Measurements from ENCODE around the gene MUC4. TPM values are rescaled to one million over a fixed set of nuclear protein-coding genes. Genes with fewer than 3 reads are reported as not detected.

The MUC4 gene
- polyA plus RNA-seq, 1 of the 3 experiments (the other 2 are of a cell fraction) = 0.07 TPM

DNA sequence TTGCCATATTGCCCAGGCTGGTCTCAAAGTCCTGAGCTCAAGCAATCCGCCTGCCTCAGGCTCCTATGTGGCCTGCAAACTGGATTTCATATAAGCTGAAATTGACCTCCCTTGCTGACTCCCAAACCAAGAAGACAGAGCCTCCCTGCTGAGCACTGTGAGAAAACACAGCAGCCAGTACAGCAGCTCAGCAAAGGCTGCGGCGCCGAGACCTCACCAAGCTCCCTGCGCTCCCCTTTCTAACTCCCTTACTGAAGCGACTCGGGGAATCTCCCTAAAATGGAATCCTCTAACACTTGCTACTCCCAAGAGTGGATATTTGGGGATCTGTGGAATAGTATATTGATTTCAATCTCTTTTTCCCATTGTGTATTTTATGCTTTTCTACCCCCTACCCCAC, 56.3 kb downstream of the MUC4 start:
- Histone ChIP-seq H3K27ac (ENCODE audit: low read depth in 2 of 2, low read length in 1 of 2) (no peak overlapping the region), H3K9me2 (no peaks in the 10 kb centered on the region), H3F3A (replicated peaks; ENCODE audit: insufficient read depth) (no peaks in the 10 kb centered on the region), H4K20me1 (ENCODE audit: insufficient read depth) (no peaks in the 10 kb centered on the region), H3K27me3 (ENCODE audit: insufficient read depth) (peaks cover 26% of the 10 kb centered on the region; the same call in 1 of the 2 replicates), H2AFZ (ENCODE audit: low read depth) (no peak overlapping the region), H3K9me3 (no peaks in the 10 kb centered on the region), H3K36me3 (replicated peaks in 1 of 2; ENCODE audit: control insufficient read depth in 1 of 2, insufficient read depth in 2 of 2, low read length in 1 of 2) (no peaks in the 10 kb centered on the region), H3K79me2 (ENCODE audit: insufficient read depth) (no peaks in the 10 kb centered on the region), H3K4me3 (ENCODE audit: low read depth in 2 of 2, low read length in 1 of 2) (no peak overlapping the region), H3K9ac (no peak overlapping the region), H3K4me1 (ENCODE audit: control insufficient read depth in 1 of 2, insufficient read depth in 2 of 2, low read depth in 1 of 2, low read length in 1 of 2) (peaks cover 0 to 13% of the 10 kb centered on the region in 2 experiments; a peak in 1 of 4 replicates), H3K4me2 (no peak overlapping the region)
- POLR2A ChIA-PET = no interaction called here
- CTCF ChIA-PET = interaction anchor here (0.7 to 1.5 kb wide), 2 partner anchors 19 to 96 kb away, joined by 3 read pairs; no protein-coding TSS in a partner anchor
- no peak for DNase-seq
- WGBS (ENCODE audit: low lambda C conversion rate) = 85% methylated on average over 5 of the region's 7 CpGs
- TF ChIP-seq NRF1 (IDR thresholded peaks at IDR 0.05; ENCODE audit: low read depth, low read length) (no peak), NFIC (IDR thresholded peaks at IDR 0.05; ENCODE audit: borderline replicate concordance) (no peak), RXRA (IDR thresholded peaks at IDR 0.05; ENCODE audit: borderline replicate concordance, low read depth) (no peak), EZH2phosphoT487 (IDR thresholded peaks at IDR 0.05; ENCODE audit: borderline replicate concordance, low read depth) (no peak), GATA2 (CRISPR knock-in tag; IDR thresholded peaks at IDR 0.05) (no peak), RAD21 (IDR thresholded peaks at IDR 0.05; ENCODE audit: low read length) (no peak), RCOR1 (IDR thresholded peaks at IDR 0.05; ENCODE audit: low read length) (no peak), TAF1 (IDR thresholded peaks at IDR 0.05; ENCODE audit: borderline replicate concordance, low read depth, low read length) (no peak), RFX5 (IDR thresholded peaks at IDR 0.05; ENCODE audit: low read length) (no peak), FOXJ3 (CRISPR knock-in tag; IDR thresholded peaks at IDR 0.05) (no peak), FOSL2 (IDR thresholded peaks at IDR 0.05; ENCODE audit: borderline replicate concordance, low read depth) (no peak), GABPA (IDR thresholded peaks at IDR 0.05; ENCODE audit: low read depth) (no peak), SIN3A (IDR thresholded peaks at IDR 0.05; ENCODE audit: borderline replicate concordance, low read depth, low read length) (no peak), FOXM1 (IDR thresholded peaks at IDR 0.05; ENCODE audit: low read depth) (no peak), CHD2 (IDR thresholded peaks at IDR 0.05; ENCODE audit: low read length, partially characterized antibody) (no peak)
- TF ChIP-seq, protein P1, sequence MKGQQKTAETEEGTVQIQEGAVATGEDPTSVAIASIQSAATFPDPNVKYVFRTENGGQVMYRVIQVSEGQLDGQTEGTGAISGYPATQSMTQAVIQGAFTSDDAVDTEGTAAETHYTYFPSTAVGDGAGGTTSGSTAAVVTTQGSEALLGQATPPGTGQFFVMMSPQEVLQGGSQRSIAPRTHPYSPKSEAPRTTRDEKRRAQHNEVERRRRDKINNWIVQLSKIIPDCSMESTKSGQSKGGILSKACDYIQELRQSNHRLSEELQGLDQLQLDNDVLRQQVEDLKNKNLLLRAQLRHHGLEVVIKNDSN (IDR thresholded peaks at IDR 0.05; ENCODE audit: borderline replicate concordance, low read depth) = no peak
- TF ChIP-seq, protein P2, sequence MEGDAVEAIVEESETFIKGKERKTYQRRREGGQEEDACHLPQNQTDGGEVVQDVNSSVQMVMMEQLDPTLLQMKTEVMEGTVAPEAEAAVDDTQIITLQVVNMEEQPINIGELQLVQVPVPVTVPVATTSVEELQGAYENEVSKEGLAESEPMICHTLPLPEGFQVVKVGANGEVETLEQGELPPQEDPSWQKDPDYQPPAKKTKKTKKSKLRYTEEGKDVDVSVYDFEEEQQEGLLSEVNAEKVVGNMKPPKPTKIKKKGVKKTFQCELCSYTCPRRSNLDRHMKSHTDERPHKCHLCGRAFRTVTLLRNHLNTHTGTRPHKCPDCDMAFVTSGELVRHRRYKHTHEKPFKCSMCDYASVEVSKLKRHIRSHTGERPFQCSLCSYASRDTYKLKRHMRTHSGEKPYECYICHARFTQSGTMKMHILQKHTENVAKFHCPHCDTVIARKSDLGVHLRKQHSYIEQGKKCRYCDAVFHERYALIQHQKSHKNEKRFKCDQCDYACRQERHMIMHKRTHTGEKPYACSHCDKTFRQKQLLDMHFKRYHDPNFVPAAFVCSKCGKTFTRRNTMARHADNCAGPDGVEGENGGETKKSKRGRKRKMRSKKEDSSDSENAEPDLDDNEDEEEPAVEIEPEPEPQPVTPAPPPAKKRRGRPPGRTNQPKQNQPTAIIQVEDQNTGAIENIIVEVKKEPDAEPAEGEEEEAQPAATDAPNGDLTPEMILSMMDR (IDR thresholded peaks at IDR 0.05) = no peak
- TF ChIP-seq, protein P3, sequence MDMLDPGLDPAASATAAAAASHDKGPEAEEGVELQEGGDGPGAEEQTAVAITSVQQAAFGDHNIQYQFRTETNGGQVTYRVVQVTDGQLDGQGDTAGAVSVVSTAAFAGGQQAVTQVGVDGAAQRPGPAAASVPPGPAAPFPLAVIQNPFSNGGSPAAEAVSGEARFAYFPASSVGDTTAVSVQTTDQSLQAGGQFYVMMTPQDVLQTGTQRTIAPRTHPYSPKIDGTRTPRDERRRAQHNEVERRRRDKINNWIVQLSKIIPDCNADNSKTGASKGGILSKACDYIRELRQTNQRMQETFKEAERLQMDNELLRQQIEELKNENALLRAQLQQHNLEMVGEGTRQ (IDR thresholded peaks at IDR 0.05; ENCODE audit: borderline replicate concordance, low read depth, low read length) = no peak
- TF ChIP-seq, protein P4, sequence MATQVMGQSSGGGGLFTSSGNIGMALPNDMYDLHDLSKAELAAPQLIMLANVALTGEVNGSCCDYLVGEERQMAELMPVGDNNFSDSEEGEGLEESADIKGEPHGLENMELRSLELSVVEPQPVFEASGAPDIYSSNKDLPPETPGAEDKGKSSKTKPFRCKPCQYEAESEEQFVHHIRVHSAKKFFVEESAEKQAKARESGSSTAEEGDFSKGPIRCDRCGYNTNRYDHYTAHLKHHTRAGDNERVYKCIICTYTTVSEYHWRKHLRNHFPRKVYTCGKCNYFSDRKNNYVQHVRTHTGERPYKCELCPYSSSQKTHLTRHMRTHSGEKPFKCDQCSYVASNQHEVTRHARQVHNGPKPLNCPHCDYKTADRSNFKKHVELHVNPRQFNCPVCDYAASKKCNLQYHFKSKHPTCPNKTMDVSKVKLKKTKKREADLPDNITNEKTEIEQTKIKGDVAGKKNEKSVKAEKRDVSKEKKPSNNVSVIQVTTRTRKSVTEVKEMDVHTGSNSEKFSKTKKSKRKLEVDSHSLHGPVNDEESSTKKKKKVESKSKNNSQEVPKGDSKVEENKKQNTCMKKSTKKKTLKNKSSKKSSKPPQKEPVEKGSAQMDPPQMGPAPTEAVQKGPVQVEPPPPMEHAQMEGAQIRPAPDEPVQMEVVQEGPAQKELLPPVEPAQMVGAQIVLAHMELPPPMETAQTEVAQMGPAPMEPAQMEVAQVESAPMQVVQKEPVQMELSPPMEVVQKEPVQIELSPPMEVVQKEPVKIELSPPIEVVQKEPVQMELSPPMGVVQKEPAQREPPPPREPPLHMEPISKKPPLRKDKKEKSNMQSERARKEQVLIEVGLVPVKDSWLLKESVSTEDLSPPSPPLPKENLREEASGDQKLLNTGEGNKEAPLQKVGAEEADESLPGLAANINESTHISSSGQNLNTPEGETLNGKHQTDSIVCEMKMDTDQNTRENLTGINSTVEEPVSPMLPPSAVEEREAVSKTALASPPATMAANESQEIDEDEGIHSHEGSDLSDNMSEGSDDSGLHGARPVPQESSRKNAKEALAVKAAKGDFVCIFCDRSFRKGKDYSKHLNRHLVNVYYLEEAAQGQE (IDR thresholded peaks at IDR 0.05; ENCODE audit: low read depth, low read length) = no peak
- TF ChIP-seq, protein P5, sequence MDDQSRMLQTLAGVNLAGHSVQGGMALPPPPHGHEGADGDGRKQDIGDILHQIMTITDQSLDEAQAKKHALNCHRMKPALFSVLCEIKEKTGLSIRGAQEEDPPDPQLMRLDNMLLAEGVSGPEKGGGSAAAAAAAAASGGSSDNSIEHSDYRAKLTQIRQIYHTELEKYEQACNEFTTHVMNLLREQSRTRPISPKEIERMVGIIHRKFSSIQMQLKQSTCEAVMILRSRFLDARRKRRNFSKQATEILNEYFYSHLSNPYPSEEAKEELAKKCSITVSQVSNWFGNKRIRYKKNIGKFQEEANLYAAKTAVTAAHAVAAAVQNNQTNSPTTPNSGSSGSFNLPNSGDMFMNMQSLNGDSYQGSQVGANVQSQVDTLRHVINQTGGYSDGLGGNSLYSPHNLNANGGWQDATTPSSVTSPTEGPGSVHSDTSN (IDR thresholded peaks at IDR 0.05) = no peak
